GM12864 (cell line): Measurements from ENCODE around the gene IGFBP7.

Source experiments
- DNase-seq: peaks from one replicate; pipeline ENCODE4 v3.0.0-alpha.2; 2011; ENCODE audit warnings: low read depth
- H3K4me3 ChIP-seq: 2 replicates; pipeline ENCODE4 v1.5.1; 2011; ENCODE audit warnings: mild to moderate bottlenecking, low read depth, low read length, control low read depth
- CTCF ChIP-seq: IDR thresholded peaks from 2 replicates; pipeline ENCODE4 v1.5.1; 2011; ENCODE audit warnings: low read depth, mild to moderate bottlenecking, moderate library complexity, low read length, control low read depth, inconsistent platforms; ENCODE audit errors: missing control alignments

Gene IGFBP7

GRCh38 chr4:57119054-57119651 lies 9.0 kb upstream of the IGFBP7 start:
- no peak overlapping the region for H3K4me3 ChIP-seq
- no peak for DNase-seq
- no peak for TF ChIP-seq CTCF

GRCh38 chr4:57117491-57117890 lies 7.3 kb upstream of the IGFBP7 start:
- TF ChIP-seq CTCF, result no peak
- no peak overlapping the region for H3K4me3 ChIP-seq
- DNase-seq, result no peak

- no peak overlapping the region for H3K4me3 ChIP-seq
- TF ChIP-seq CTCF, result no peak
- DNase-seq, result no peak
Measured at GRCh38 chr4:57116245-57116644, 6.1 kb upstream of the IGFBP7 start.

- TF ChIP-seq CTCF, result no peak
- DNase-seq, result no peak
Measured at GRCh38 chr4:57114973-57115372, 4.8 kb upstream of the IGFBP7 start.

GRCh38 chr4:57113870-57114269 lies 3.7 kb upstream of the IGFBP7 start:
- no peak for DNase-seq
- no peak for TF ChIP-seq CTCF
- no peak overlapping the region for H3K4me3 ChIP-seq

More at GRCh38 chr4:57114973-57115372, 4.8 kb upstream of the IGFBP7 start:
- H3K4me3 ChIP-seq, result no peak overlapping the region

GRCh38 chr4:57110640-57111511 lies 691 bp upstream of the IGFBP7 start:
- DNase-seq, result no peak
- peak overlapping the region; percentile 23 for H3K4me3 ChIP-seq
- no peak for TF ChIP-seq CTCF
